ENCODE data around the gene AP2A1.
A peak's percentile ranks its signal among the peaks of the same experiment; 100 is the strongest.

AP2A1 gene

DNA sequence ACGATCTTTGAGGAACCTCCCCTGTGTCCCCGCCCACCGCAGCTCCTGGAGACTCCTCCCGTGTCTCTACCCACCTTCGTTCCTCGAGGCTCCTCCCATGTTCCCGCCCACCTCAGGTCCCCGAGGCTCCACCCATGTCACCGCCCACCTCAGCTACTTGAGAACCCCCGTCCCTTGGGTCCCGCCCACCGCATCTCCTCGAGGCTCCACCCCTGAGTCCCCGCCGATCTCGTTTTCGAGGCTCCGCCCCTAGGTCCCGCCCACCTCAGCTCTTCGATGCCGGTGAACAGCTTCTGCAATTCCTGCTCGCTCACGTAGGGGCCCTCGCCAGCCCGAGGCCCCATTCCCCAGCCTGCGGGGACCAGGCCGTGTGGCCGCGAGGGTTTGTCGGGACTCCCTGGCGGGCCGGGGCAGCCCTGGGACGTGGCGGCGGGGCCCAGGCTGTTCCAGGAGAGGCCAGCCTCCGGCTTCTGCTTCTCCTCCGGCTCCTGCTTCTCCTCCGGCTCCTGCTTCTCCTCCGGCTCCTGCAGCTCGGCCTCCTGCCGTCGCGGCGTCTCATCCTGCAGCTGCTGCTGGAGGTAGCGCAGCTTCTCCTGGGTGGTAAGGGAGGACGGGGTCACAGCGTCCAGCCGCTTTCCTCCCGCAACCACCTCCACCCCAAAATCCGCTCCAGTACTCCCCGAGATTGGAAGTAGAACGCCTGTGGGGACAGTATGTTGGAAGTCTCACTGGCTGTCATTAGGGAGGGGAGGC is 20.4 kb upstream of the AP2A1 start:
- Histone ChIP-seq H3K4me3 (ENCODE audit: low read depth, low read length) (no peak overlapping the region), H3K9me3 (ENCODE audit: severe bottlenecking) (peaks cover 9% of the 10 kb centered on the region), H3K36me3 (no peaks in the 10 kb centered on the region), H3K27me3 (ENCODE audit: insufficient read depth, low read depth, severe bottlenecking) (no peaks in the 10 kb centered on the region), H3K27ac (no peak overlapping the region)
- DNase-seq, result peak; percentile 28
- TF ChIP-seq, protein P1, sequence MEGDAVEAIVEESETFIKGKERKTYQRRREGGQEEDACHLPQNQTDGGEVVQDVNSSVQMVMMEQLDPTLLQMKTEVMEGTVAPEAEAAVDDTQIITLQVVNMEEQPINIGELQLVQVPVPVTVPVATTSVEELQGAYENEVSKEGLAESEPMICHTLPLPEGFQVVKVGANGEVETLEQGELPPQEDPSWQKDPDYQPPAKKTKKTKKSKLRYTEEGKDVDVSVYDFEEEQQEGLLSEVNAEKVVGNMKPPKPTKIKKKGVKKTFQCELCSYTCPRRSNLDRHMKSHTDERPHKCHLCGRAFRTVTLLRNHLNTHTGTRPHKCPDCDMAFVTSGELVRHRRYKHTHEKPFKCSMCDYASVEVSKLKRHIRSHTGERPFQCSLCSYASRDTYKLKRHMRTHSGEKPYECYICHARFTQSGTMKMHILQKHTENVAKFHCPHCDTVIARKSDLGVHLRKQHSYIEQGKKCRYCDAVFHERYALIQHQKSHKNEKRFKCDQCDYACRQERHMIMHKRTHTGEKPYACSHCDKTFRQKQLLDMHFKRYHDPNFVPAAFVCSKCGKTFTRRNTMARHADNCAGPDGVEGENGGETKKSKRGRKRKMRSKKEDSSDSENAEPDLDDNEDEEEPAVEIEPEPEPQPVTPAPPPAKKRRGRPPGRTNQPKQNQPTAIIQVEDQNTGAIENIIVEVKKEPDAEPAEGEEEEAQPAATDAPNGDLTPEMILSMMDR (IDR thresholded peaks at IDR 0.05; ENCODE audit: low read depth, low read length), result no peak

DNA sequence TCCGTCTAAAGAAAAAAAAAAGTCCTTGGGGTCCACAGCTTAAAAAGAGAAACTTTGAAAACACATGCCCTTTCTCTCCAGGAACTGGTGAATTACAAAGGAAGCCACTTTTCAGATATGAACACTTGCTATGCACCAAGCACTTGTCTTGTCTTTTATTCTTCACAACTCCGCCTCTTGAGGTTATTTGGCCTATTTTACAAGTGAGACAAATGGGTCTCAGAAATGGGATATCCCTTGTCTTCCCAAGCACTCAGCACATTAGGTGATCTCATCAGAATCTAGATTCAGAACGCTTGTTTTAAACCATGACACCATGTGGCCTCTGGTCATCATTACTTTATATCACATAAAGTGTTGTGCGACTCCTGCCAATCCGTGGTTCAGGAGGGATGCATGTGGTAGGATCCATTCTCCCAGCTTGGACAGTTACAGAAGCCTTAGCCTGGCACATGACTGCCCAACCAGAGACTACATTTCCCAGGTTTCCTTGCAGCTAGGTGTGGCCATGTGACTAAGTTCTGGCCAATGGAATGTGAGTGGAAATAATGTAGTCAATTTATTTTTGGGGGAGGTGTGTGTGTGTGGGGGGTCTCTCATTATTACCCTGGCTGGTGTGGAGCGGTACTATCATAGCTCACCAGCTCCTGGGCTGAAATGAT is 17.6 kb upstream of the AP2A1 start:
- TF ChIP-seq, protein P1 (IDR thresholded peaks at IDR 0.05; ENCODE audit: low read depth, low read length), result no peak
- no peak overlapping the region for H3K27ac ChIP-seq
- no peak overlapping the region for H3K4me3 ChIP-seq (ENCODE audit: low read depth, low read length)
- H3K27me3 ChIP-seq (ENCODE audit: insufficient read depth, low read depth, severe bottlenecking), result no peaks in the 10 kb centered on the region
- no peaks in the 10 kb centered on the region for H3K36me3 ChIP-seq
- H3K9me3 ChIP-seq (ENCODE audit: severe bottlenecking), result peaks cover 13% of the 10 kb centered on the region
- no peak for DNase-seq

- TF ChIP-seq, protein P1 (IDR thresholded peaks at IDR 0.05; ENCODE audit: low read depth, low read length), result no peak
- Histone ChIP-seq H3K36me3 (no peaks in the 10 kb centered on the region), H3K9me3 (ENCODE audit: severe bottlenecking) (peaks cover 13% of the 10 kb centered on the region), H3K27ac (no peak overlapping the region), H3K27me3 (ENCODE audit: insufficient read depth, low read depth, severe bottlenecking) (no peaks in the 10 kb centered on the region), H3K4me3 (ENCODE audit: low read depth, low read length) (no peak overlapping the region)
- no peak for DNase-seq
Observed at GRCh38 chr19:49749771-49750170, 17.0 kb upstream of the AP2A1 start.

GRCh38 chr19:49752701-49753100 is 14.1 kb upstream of the AP2A1 start:
- TF ChIP-seq, protein P1 (IDR thresholded peaks at IDR 0.05; ENCODE audit: low read depth, low read length), result no peak
- H3K36me3 ChIP-seq, result no peaks in the 10 kb centered on the region
- no peak for DNase-seq
- no peaks in the 10 kb centered on the region for H3K27me3 ChIP-seq (ENCODE audit: insufficient read depth, low read depth, severe bottlenecking)
- H3K9me3 ChIP-seq (ENCODE audit: severe bottlenecking), result peaks cover 12% of the 10 kb centered on the region
- H3K4me3 ChIP-seq (ENCODE audit: low read depth, low read length), result no peak overlapping the region
- no peak overlapping the region for H3K27ac ChIP-seq

DNA sequence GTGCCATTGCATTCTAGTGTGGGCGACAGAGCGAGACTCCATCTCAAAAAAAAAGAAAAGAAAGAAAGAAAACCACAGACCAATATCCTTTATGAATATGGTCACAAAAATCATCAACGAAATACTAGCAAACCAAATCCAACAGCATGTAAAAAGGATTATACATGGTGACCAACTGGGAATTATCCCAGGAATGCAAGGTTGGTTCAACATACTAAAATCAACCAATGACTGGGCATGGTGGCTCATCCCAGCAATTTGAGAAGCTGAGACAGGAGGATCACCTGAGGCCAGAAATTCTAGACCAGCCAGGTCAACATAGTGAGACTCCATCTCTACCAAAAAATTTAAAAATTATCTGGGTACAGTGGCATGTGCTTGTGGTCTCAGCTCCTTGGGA is 10.8 kb upstream of the AP2A1 start:
- Histone ChIP-seq H3K9me3 (ENCODE audit: severe bottlenecking) (peaks cover 12% of the 10 kb centered on the region), H3K4me3 (ENCODE audit: low read depth, low read length) (no peak overlapping the region), H3K27ac (no peak overlapping the region), H3K36me3 (no peaks in the 10 kb centered on the region), H3K27me3 (ENCODE audit: insufficient read depth, low read depth, severe bottlenecking) (no peaks in the 10 kb centered on the region)
- DNase-seq, result no peak
- TF ChIP-seq, protein P1 (IDR thresholded peaks at IDR 0.05; ENCODE audit: low read depth, low read length), result no peak

All from WERI-Rb-1 (cell line).